Endothelial cell of umbilical vein (primary cell): ENCODE measurements around the gene OR10V1. TPM values are rescaled to one million over a fixed set of nuclear protein-coding genes. Genes with fewer than 3 reads are reported as not detected.

ENCODE experiments used
- BruUV-seq: library from RNA; stranded (reverse); fragments of 400-500 nt; replicated peaks from 2 replicates; lab custom pipeline; 2021; lab: Mats Ljungman, UMichigan
- CTCF ChIA-PET: fragments of 300-600, 350-600 bp; sonication (Branson Sonifier 250); formaldehyde crosslinking; loops from one replicate; lab custom pipeline; 2021; ENCODE audit warnings: antibody characterized with exemption, inconsistent platforms; lab: Charles Lee
- POLR2A ChIA-PET: fragments of 300-600, 350-600 bp; sonication (Branson Sonifier 250); formaldehyde crosslinking; loops from one replicate; lab custom pipeline; 2021; ENCODE audit warnings: antibody characterized with exemption, inconsistent platforms; lab: Charles Lee
- DNase-seq: peaks from one replicate; pipeline ENCODE4 v3.0.0-alpha.2; 2011; ENCODE audit warnings: low read depth, low spot score
- FAIRE-seq: peaks from 2 replicates; lab custom pipeline; 2011; peaks lifted over from hg19 to GRCh38; lab: Jason Lieb, UNC
- H2AFZ ChIP-seq: 2 replicates; pipeline ENCODE4 v1.6.0; 2012; ENCODE audit warnings: low read depth, low read length, control low read depth, inconsistent platforms
- H3K27ac ChIP-seq: 2 replicates; pipeline ENCODE4 v1.5.1; 2011; ENCODE audit warnings: low read depth, mild to moderate bottlenecking, control low read depth, low read length, moderate library complexity; ENCODE audit not compliant: insufficient read depth
- H3K27me3 ChIP-seq, 2 experiments: 2 replicates each; pipeline versions ENCODE4 v1.6.0 to v1.6.1; 2011; ENCODE audit warnings: low read length in 2 of 2, mixed read lengths in 1 of 2; ENCODE audit not compliant: control insufficient read depth in 2 of 2, insufficient read depth in 2 of 2
- H3K36me3 ChIP-seq, 2 experiments: 2 replicates in 1 of 2; 3 replicates in 1 of 2; pipeline ENCODE4 v1.5.1; 2011; ENCODE audit warnings: low read length in 2 of 2, mild to moderate bottlenecking in 1 of 2, moderate library complexity in 1 of 2; ENCODE audit not compliant: control insufficient read depth in 2 of 2, insufficient read depth in 2 of 2; ENCODE audit errors: extremely low read depth in 1 of 2
- H3K4me1 ChIP-seq: 3 replicates; pipeline ENCODE4 v1.5.1; 2011; ENCODE audit warnings: mild to moderate bottlenecking, low read length; ENCODE audit not compliant: control insufficient read depth, insufficient read depth; ENCODE audit errors: extremely low read depth
- H3K4me2 ChIP-seq: 2 replicates; pipeline ENCODE4 v1.6.1; 2011; ENCODE audit warnings: low read length, control low read depth, mixed read lengths; ENCODE audit not compliant: insufficient read depth
- H3K4me3 ChIP-seq, 3 experiments: fragments of 200-600 bp in 1 of 3; sonication (generic), shearing (Covaris generic) in 1 of 3; replicated peaks in 1 of 3; 2 replicates each; pipeline ENCODE4 v1.5.1; 2011 to 2016; ENCODE audit warnings: control low read depth in 3 of 3, low read length in 3 of 3, mild to moderate bottlenecking in 2 of 3, inconsistent platforms in 1 of 3, low read depth in 1 of 3, moderate library complexity in 1 of 3; ENCODE audit not compliant: insufficient read depth in 1 of 3
- H3K79me2 ChIP-seq: 2 replicates; pipeline ENCODE4 v1.6.0; 2012; ENCODE audit warnings: low read length, inconsistent platforms; ENCODE audit not compliant: control insufficient read depth, insufficient read depth
- H3K9ac ChIP-seq: replicated peaks from 2 replicates; pipeline ENCODE3; 2011; ENCODE audit warnings: low read length, control low read depth; ENCODE audit not compliant: insufficient read depth; ENCODE audit errors: extremely low read depth
- H3K9me1 ChIP-seq: replicated peaks from 3 replicates; pipeline ENCODE4 v1.6.0; 2011; ENCODE audit warnings: mild to moderate bottlenecking, low read length; ENCODE audit not compliant: control insufficient read depth, insufficient read depth; ENCODE audit errors: extremely low read depth
- H3K9me3 ChIP-seq: replicated peaks from 2 replicates; pipeline ENCODE4 v1.5.1; 2012; ENCODE audit warnings: low read length, inconsistent platforms; ENCODE audit not compliant: control insufficient read depth, insufficient read depth
- H4K20me1 ChIP-seq: replicated peaks from 2 replicates; pipeline ENCODE3; 2011; ENCODE audit warnings: mild to moderate bottlenecking, low read length; ENCODE audit not compliant: control insufficient read depth, insufficient read depth; ENCODE audit errors: extremely low read depth
- EZH2 ChIP-seq: IDR thresholded peaks from 2 replicates; pipeline ENCODE4 v1.6.1; 2012; ENCODE audit warnings: borderline replicate concordance, low read depth, mild to moderate bottlenecking, moderate library complexity, low read length, inconsistent platforms; ENCODE audit not compliant: severe bottlenecking
- FOS ChIP-seq: IDR thresholded peaks from 2 replicates; pipeline ENCODE4 v1.6.1; 2011; ENCODE audit warnings: mild to moderate bottlenecking, low read length, moderate library complexity, borderline replicate concordance; ENCODE audit not compliant: insufficient read depth
- GATA2 ChIP-seq: IDR thresholded peaks from 2 replicates; pipeline ENCODE4 v1.7.0; 2011; ENCODE audit warnings: low read depth, mild to moderate bottlenecking, moderate library complexity, mixed read lengths, low read length; ENCODE audit not compliant: insufficient read length, insufficient read depth
- JUN ChIP-seq: IDR thresholded peaks from 2 replicates; pipeline ENCODE4 v1.6.1; 2011; ENCODE audit warnings: borderline replicate concordance, low read depth; ENCODE audit not compliant: insufficient read length, insufficient read depth
- MYC ChIP-seq: IDR thresholded peaks from one replicate; pipeline ENCODE4 v1.6.1; 2011; ENCODE audit warnings: mild to moderate bottlenecking, low read depth, low read length
- POLR2A ChIP-seq: IDR thresholded peaks from 2 replicates; pipeline ENCODE4 v1.6.1; 2012; ENCODE audit warnings: low read depth, mild to moderate bottlenecking, control low read depth, low read length
- POLR2AphosphoS5 ChIP-seq: IDR thresholded peaks from 2 replicates; pipeline ENCODE4 v1.6.1; 2012; ENCODE audit warnings: low read depth, mild to moderate bottlenecking, control low read depth, low read length, moderate library complexity; ENCODE audit not compliant: insufficient read depth
- dilution Hi-C: fragments of 300-500 bp; cut with MboI; formaldehyde crosslinking; loops from one replicate; pipeline ENCODE4 v1.15.0; 2019; ENCODE audit warnings: low sequenced_read_pairs; ENCODE audit not compliant: extremely low pct_ligation_motif_present
- intact Hi-C: fragments of 100-400 bp; cut with micrococcal nuclease; formaldehyde crosslinking; loops from one replicate; pipeline ENCODE4 v1.10.0; 2022
- polyA plus RNA-seq, 4 experiments: library from polyadenylated mRNA; depleted of rRNA in 3 of 4; stranded (reverse) in 3 of 4; unstranded in 1 of 4; fragments of >200 nt; gene quantifications; 2 replicates each; pipeline versions ENCODE4 v1.2.1 to v1.2.3, GENCODE V29; 2011 to 2012; ENCODE audit warnings: missing spikeins in 1 of 4
- total RNA-seq: library from RNA; stranded (reverse); gene quantifications from 2 replicates; pipeline ENCODE4 v1.2.3, GENCODE V29; 2021
- TF ChIP-seq, protein P1 (sequence below), 2 donors: IDR thresholded peaks; 1 replicate in 1 of 2; 2 replicates in 1 of 2; pipeline ENCODE4 v1.5.1; 2011; ENCODE audit warnings: low read length in 2 of 2, mild to moderate bottlenecking in 2 of 2, moderate library complexity in 2 of 2, control low read depth in 1 of 2, inconsistent platforms in 1 of 2, low read depth in 1 of 2; ENCODE audit not compliant: insufficient read depth in 1 of 2; ENCODE audit errors: extremely low read depth in 1 of 2
- TF ChIP-seq, protein P2 (sequence below): IDR thresholded peaks from 2 replicates; pipeline ENCODE4 v1.6.1; 2011; ENCODE audit not compliant: insufficient read depth, insufficient read length

Gene OR10V1
- total and polyA plus RNA-seq, 2 donors (not counting 3 experiments of a cell fraction or from before 2014, with no cell fraction given): not detected

DNA sequence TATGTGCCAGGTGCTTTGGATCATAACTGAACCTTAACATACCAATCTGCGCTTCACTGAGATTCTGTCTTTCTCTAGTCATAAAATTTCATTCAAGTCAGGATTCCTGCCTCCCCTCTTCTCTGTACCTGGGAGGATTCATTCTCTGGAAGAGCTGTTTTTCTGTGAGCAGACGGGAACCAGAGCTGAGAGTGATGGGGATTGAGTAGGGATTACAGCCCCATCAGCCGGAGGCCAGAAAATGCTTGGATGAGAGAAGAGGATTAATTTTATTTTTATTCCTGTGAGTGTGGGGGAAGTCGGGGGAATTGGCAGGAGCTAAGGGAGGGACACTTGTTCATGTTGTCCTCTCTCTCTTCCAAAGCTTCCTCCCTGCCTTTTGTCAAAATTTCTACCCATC lies 46.3 kb upstream of the OR10V1 start:
- DNase-seq (no peak), FAIRE-seq (no peak)
- Histone ChIP-seq H3K4me3 (no peak overlapping the region), H3K27me3 (no peaks in the 10 kb centered on the region), H2AFZ (no peak overlapping the region), H3K27ac (no peak overlapping the region), H3K79me2 (peaks cover 50% of the 10 kb centered on the region), H3K9me1 (no peaks in the 10 kb centered on the region), H3K9me3 (no peaks in the 10 kb centered on the region), H3K4me2 (no peak overlapping the region), H3K36me3 (peaks cover 0 to 12% of the 10 kb centered on the region in 2 experiments), H4K20me1 (no peaks in the 10 kb centered on the region), H3K4me1 (peaks cover 14% of the 10 kb centered on the region), H3K9ac (no peak overlapping the region)
- ChIA-PET POLR2A (no interaction called here), CTCF (interaction anchor here (1.7 kb wide), 1 partner anchor 42 kb away, joined by 4 read pairs; no protein-coding TSS in a partner anchor)
- BruUV-seq: no TSS peak
- dilution Hi-C loops: no loop called here
- TF ChIP-seq, protein P1, sequence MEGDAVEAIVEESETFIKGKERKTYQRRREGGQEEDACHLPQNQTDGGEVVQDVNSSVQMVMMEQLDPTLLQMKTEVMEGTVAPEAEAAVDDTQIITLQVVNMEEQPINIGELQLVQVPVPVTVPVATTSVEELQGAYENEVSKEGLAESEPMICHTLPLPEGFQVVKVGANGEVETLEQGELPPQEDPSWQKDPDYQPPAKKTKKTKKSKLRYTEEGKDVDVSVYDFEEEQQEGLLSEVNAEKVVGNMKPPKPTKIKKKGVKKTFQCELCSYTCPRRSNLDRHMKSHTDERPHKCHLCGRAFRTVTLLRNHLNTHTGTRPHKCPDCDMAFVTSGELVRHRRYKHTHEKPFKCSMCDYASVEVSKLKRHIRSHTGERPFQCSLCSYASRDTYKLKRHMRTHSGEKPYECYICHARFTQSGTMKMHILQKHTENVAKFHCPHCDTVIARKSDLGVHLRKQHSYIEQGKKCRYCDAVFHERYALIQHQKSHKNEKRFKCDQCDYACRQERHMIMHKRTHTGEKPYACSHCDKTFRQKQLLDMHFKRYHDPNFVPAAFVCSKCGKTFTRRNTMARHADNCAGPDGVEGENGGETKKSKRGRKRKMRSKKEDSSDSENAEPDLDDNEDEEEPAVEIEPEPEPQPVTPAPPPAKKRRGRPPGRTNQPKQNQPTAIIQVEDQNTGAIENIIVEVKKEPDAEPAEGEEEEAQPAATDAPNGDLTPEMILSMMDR (IDR thresholded peaks at IDR 0.05; ENCODE audit: extremely low read depth in 1 of 2, insufficient read depth in 1 of 2, low read depth in 1 of 2, low read length in 2 of 2): no peak
- no peak for TF ChIP-seq FOS
- TF ChIP-seq EZH2: no peak
- TF ChIP-seq POLR2AphosphoS5: no peak
- TF ChIP-seq MYC: no peak
- no peak for TF ChIP-seq GATA2
- no peak for TF ChIP-seq JUN
- no peak for TF ChIP-seq POLR2A
- TF ChIP-seq, protein P2, sequence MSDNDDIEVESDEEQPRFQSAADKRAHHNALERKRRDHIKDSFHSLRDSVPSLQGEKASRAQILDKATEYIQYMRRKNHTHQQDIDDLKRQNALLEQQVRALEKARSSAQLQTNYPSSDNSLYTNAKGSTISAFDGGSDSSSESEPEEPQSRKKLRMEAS: no peak
- intact Hi-C loops: loop anchor here (5.0 kb wide), 1 partner anchor 142 kb away; no protein-coding TSS in a partner anchor
